ENCODE results near the gene PRKD1.

The PRKD1 gene

DNA sequence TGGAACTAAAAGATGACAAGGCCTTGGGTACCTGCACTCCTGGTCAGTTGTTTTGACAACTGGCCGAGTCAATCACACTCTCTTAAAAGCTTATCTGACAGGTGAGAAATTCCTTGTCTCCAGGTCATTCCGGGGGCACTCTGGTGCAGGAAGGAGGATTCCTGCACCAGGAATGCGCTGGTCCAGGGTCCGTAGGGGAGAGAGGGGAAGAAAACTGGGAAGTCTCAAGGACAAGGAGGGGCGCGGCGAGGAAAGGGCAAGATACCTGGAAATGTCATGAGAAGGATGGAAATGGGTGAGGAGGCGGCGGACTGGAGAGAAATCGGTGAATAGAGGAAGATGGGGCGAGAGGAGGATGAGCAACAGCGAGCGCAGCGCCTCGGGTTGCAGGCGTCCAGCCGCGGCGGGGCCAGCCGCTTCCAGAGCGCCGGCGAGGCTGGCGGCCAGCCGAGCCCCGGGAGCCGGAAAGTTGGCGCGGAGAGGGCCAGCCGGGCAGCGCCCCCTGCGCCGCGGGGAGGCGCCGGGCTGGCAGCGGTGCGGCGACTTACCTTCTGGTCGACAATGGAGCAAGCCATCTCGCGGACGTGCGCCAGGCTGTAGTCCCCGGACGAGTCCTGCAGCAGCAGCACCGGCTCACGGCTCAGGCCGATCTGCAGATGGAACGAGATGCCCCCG is 809 bp downstream of the PRKD1 start:
- TF ChIP-seq CSDC2 (CRISPR knock-in tag; IDR thresholded peaks at IDR 0.05) (no peak), ZNF70 (CRISPR knock-in tag; IDR thresholded peaks at IDR 0.05) (no peak), OSR1 (CRISPR knock-in tag; IDR thresholded peaks at IDR 0.05) (no peak)
- TF ChIP-seq, protein P1, sequence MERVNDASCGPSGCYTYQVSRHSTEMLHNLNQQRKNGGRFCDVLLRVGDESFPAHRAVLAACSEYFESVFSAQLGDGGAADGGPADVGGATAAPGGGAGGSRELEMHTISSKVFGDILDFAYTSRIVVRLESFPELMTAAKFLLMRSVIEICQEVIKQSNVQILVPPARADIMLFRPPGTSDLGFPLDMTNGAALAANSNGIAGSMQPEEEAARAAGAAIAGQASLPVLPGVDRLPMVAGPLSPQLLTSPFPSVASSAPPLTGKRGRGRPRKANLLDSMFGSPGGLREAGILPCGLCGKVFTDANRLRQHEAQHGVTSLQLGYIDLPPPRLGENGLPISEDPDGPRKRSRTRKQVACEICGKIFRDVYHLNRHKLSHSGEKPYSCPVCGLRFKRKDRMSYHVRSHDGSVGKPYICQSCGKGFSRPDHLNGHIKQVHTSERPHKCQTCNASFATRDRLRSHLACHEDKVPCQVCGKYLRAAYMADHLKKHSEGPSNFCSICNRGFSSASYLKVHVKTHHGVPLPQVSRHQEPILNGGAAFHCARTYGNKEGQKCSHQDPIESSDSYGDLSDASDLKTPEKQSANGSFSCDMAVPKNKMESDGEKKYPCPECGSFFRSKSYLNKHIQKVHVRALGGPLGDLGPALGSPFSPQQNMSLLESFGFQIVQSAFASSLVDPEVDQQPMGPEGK (CRISPR knock-in tag; IDR thresholded peaks at IDR 0.05; ENCODE audit: borderline replicate concordance) = no peak
- peak; percentile 67 for ATAC-seq

DNA sequence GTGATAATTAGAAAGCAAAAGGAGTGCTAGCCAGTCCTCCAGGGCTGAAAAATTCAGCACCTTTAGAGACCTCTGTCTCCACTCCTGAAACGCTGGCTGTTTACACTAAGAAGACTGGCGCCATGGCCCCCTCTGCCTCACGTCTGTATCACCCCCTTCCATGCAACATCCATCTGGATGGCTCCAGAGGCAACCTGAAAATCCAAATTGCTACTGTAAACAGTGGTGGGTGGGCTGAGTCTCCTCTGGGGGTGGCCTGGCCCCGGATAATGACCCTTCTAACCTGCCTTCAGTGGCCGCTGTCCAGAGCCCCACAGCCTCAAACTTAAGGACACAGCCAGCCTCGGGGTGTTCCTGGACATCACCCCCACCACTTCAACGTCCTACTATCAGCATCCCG is 1.4 kb downstream of the PRKD1 start:
- TF ChIP-seq OSR1 (CRISPR knock-in tag; IDR thresholded peaks at IDR 0.05) = no peak
- no peak for TF ChIP-seq ZC3H10 (CRISPR knock-in tag; IDR thresholded peaks at IDR 0.05)
- TF ChIP-seq TCF4 (CRISPR knock-in tag; IDR thresholded peaks at IDR 0.05; ENCODE audit: borderline replicate concordance) = no peak
- TF ChIP-seq ESRRG (CRISPR knock-in tag; IDR thresholded peaks at IDR 0.05) = no peak
- TF ChIP-seq, protein P1 (CRISPR knock-in tag; IDR thresholded peaks at IDR 0.05; ENCODE audit: borderline replicate concordance) = no peak
- TF ChIP-seq, protein P2, sequence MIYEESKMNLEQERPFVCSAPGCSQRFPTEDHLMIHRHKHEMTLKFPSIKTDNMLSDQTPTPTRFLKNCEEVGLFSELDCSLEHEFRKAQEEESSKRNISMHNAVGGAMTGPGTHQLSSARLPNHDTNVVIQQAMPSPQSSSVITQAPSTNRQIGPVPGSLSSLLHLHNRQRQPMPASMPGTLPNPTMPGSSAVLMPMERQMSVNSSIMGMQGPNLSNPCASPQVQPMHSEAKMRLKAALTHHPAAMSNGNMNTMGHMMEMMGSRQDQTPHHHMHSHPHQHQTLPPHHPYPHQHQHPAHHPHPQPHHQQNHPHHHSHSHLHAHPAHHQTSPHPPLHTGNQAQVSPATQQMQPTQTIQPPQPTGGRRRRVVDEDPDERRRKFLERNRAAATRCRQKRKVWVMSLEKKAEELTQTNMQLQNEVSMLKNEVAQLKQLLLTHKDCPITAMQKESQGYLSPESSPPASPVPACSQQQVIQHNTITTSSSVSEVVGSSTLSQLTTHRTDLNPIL (CRISPR knock-in tag; IDR thresholded peaks at IDR 0.05; ENCODE audit: low read depth) = no peak
- no peak for TF ChIP-seq ZFP3 (CRISPR knock-in tag; IDR thresholded peaks at IDR 0.05)
- ATAC-seq = no peak

DNA sequence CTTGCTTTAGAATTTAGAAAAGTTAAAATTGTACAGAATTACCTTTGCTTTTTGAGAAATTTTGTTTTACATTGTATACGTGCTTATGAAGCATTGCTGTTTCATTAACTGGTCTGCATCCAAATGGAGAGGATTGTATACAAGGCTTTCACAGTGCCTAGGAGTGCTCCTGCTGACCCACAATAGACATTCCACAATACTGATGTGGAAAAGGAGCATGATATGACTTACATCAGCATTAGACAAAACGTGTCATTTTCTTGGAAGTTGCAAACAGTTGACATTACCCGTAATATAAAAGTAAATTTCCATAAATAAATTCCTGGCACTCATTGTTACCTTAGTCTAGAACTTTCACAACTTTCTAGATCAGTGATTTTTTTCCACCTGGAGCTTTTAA is 1.9 kb downstream of the PRKD1 start:
- ATAC-seq = no peak
- TF ChIP-seq TOX (CRISPR knock-in tag; IDR thresholded peaks at IDR 0.05; ENCODE audit: borderline replicate concordance) (no peak), ARNTL (CRISPR knock-in tag; IDR thresholded peaks at IDR 0.05; ENCODE audit: borderline replicate concordance, low read depth) (no peak), SNAI2 (CRISPR knock-in tag; IDR thresholded peaks at IDR 0.05) (no peak), ZC3H10 (CRISPR knock-in tag; IDR thresholded peaks at IDR 0.05) (no peak), ESRRG (CRISPR knock-in tag; IDR thresholded peaks at IDR 0.05) (no peak)
- TF ChIP-seq, protein P1 (CRISPR knock-in tag; IDR thresholded peaks at IDR 0.05; ENCODE audit: borderline replicate concordance) = no peak

DNA sequence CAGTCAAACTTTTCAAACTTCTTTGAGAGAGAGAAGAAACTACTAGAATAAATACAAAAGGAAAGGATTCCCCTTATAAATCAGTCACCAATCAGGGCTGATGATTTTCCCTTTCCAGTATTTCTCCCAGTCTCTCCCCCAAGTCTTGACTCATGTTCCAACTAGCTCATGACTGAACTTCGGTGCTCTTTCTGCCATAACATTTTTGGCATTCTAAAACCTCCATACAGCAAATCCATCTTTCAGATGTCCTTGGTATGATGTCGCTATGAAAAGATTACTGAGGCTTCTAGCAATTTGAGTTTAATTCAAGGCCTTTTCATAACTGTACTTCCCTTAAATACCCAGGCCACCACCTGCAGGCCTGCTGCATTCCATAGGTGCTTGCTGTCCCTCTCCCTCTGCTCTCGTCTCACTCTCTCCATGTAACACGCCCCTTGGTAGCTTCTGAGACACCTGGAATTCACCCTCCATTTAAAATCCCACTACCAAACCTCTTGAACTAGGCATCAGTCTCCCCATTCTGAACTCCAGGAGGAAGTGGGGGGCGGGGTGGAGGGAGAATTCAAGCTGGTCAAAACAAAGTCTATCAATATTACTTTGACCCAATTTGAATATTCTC is 2.4 kb downstream of the PRKD1 start:
- no peak for ATAC-seq
- TF ChIP-seq, protein P2 (CRISPR knock-in tag; IDR thresholded peaks at IDR 0.05; ENCODE audit: low read depth) = no peak
- TF ChIP-seq SNAI2 (CRISPR knock-in tag; IDR thresholded peaks at IDR 0.05) = no peak
- no peak for TF ChIP-seq OSR1 (CRISPR knock-in tag; IDR thresholded peaks at IDR 0.05)
- TF ChIP-seq TOX (CRISPR knock-in tag; IDR thresholded peaks at IDR 0.05; ENCODE audit: borderline replicate concordance) = no peak
- no peak for TF ChIP-seq RARB (CRISPR knock-in tag; IDR thresholded peaks at IDR 0.05)
- no peak for TF ChIP-seq ZC3H10 (CRISPR knock-in tag; IDR thresholded peaks at IDR 0.05)
- TF ChIP-seq, protein P3, sequence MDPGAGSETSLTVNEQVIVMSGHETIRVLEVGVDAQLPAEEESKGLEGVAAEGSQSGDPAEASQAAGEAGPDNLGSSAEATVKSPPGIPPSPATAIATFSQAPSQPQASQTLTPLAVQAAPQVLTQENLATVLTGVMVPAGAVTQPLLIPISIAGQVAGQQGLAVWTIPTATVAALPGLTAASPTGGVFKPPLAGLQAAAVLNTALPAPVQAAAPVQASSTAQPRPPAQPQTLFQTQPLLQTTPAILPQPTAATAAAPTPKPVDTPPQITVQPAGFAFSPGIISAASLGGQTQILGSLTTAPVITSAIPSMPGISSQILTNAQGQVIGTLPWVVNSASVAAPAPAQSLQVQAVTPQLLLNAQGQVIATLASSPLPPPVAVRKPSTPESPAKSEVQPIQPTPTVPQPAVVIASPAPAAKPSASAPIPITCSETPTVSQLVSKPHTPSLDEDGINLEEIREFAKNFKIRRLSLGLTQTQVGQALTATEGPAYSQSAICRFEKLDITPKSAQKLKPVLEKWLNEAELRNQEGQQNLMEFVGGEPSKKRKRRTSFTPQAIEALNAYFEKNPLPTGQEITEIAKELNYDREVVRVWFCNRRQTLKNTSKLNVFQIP (CRISPR knock-in tag; IDR thresholded peaks at IDR 0.05; ENCODE audit: borderline replicate concordance, low read depth) = no peak
- TF ChIP-seq ZFP30 (CRISPR knock-in tag; IDR thresholded peaks at IDR 0.05) = no peak
- TF ChIP-seq CSDC2 (CRISPR knock-in tag; IDR thresholded peaks at IDR 0.05) = no peak
- TF ChIP-seq BACH2 (CRISPR knock-in tag; IDR thresholded peaks at IDR 0.05; ENCODE audit: borderline replicate concordance) = no peak
- TF ChIP-seq, protein P4, sequence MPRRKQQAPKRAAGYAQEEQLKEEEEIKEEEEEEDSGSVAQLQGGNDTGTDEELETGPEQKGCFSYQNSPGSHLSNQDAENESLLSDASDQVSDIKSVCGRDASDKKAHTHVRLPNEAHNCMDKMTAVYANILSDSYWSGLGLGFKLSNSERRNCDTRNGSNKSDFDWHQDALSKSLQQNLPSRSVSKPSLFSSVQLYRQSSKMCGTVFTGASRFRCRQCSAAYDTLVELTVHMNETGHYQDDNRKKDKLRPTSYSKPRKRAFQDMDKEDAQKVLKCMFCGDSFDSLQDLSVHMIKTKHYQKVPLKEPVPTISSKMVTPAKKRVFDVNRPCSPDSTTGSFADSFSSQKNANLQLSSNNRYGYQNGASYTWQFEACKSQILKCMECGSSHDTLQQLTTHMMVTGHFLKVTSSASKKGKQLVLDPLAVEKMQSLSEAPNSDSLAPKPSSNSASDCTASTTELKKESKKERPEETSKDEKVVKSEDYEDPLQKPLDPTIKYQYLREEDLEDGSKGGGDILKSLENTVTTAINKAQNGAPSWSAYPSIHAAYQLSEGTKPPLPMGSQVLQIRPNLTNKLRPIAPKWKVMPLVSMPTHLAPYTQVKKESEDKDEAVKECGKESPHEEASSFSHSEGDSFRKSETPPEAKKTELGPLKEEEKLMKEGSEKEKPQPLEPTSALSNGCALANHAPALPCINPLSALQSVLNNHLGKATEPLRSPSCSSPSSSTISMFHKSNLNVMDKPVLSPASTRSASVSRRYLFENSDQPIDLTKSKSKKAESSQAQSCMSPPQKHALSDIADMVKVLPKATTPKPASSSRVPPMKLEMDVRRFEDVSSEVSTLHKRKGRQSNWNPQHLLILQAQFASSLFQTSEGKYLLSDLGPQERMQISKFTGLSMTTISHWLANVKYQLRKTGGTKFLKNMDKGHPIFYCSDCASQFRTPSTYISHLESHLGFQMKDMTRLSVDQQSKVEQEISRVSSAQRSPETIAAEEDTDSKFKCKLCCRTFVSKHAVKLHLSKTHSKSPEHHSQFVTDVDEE (CRISPR knock-in tag; IDR thresholded peaks at IDR 0.05) = no peak
- TF ChIP-seq, protein P1 (CRISPR knock-in tag; IDR thresholded peaks at IDR 0.05; ENCODE audit: borderline replicate concordance) = no peak
- no peak for TF ChIP-seq PPARA (CRISPR knock-in tag; IDR thresholded peaks at IDR 0.05; ENCODE audit: borderline replicate concordance)
- TF ChIP-seq ZFP3 (CRISPR knock-in tag; IDR thresholded peaks at IDR 0.05) = no peak

Data from SK-N-SH treated with all-trans-retinoic acid at 6 μM for 48 hours (cell line).